B cell (primary cell): ENCODE results near the gene SLC22A25. TPM values are rescaled to one million over a fixed set of nuclear protein-coding genes. Genes with fewer than 3 reads are reported as not detected.

Source experiments
- ATAC-seq: fragments of 200-7000 bp; cut with Tn5 transposase; one replicate; pipeline ENCODE4 v1.10.0; 2021; ENCODE audit warnings: low read depth, mild to moderate bottlenecking, moderate number of reproducible peaks, moderate library complexity
- CTCF ChIA-PET: fragments of 350-600 bp; sonication (Branson Sonifier 250); formaldehyde crosslinking; loops from one replicate; lab custom pipeline; 2021; ENCODE audit warnings: antibody characterized with exemption, inconsistent platforms; lab: Charles Lee
- POLR2A ChIA-PET: fragments of 350-600 bp; sonication (Branson Sonifier 250); formaldehyde crosslinking; loops from one replicate; lab custom pipeline; 2021; ENCODE audit warnings: antibody characterized with exemption; lab: Charles Lee
- DNase-seq: peaks from one replicate; pipeline ENCODE4 v3.0.0; 2013
- H2AFZ ChIP-seq: 2 replicates; pipeline ENCODE4 v1.6.1; 2012; ENCODE audit warnings: mild to moderate bottlenecking, low read depth, low read length; ENCODE audit not compliant: insufficient read depth, poor library complexity, severe bottlenecking
- H3K27ac ChIP-seq, 2 donors: 1 replicate in 1 of 2; 2 replicates in 1 of 2; pipeline ENCODE4 v1.5.1; 2012 to 2013; ENCODE audit warnings: low read length in 2 of 2, mild to moderate bottlenecking in 2 of 2, moderate library complexity in 1 of 2
- H3K27me3 ChIP-seq, 4 experiments: fragments of 200-600 bp in 1 of 4; sonication (generic) in 1 of 4; replicated peaks in 1 of 4; 1 replicate in 2 of 4; 2 replicates in 2 of 4; pipeline versions ENCODE4 v1.6.1 to v1.7.0; 2013 to 2016; ENCODE audit warnings: low read length in 3 of 4, mild to moderate bottlenecking in 2 of 4, mixed read lengths in 1 of 4, moderate library complexity in 1 of 4; ENCODE audit not compliant: insufficient read depth in 4 of 4, control insufficient read depth in 3 of 4; ENCODE audit errors: control extremely low read depth in 1 of 4
- H3K36me3 ChIP-seq, 2 experiments: replicated peaks in 1 of 2; 1 replicate in 1 of 2; 2 replicates in 1 of 2; pipeline versions ENCODE4 v1.6.1 to v1.7.1; 2013; ENCODE audit warnings: low read length in 1 of 2; ENCODE audit not compliant: insufficient read depth in 2 of 2, control insufficient read depth in 1 of 2; ENCODE audit errors: control extremely low read depth in 1 of 2, extremely low read depth in 1 of 2
- H3K4me1 ChIP-seq, 2 donors: fragments of 200-600 bp in 1 of 2; sonication (generic) in 1 of 2; 1 replicate in 1 of 2; 2 replicates in 1 of 2; pipeline versions ENCODE4 v1.5.1 to v1.6.1; 2013 to 2017; ENCODE audit warnings: low read length in 2 of 2; ENCODE audit not compliant: control insufficient read depth in 2 of 2, insufficient read depth in 2 of 2
- H3K4me2 ChIP-seq: replicated peaks from 2 replicates; pipeline ENCODE3; 2012; ENCODE audit warnings: mild to moderate bottlenecking, low read depth, low read length; ENCODE audit not compliant: poor library complexity, severe bottlenecking
- H3K4me3 ChIP-seq, 5 experiments: fragments of 200-600 bp in 1 of 5; sonication (generic) in 1 of 5; 1 replicate in 3 of 5; 2 replicates in 2 of 5; pipeline versions ENCODE4 v1.5.1 to v1.7.0; 2011 to 2016; ENCODE audit warnings: low read length in 4 of 5, mild to moderate bottlenecking in 4 of 5, low read depth in 2 of 5, control low read depth in 1 of 5, moderate library complexity in 1 of 5; ENCODE audit not compliant: insufficient read depth in 1 of 5; ENCODE audit errors: control extremely low read depth in 1 of 5, extremely low read depth in 1 of 5
- H3K79me2 ChIP-seq: fragments of 200-600 bp; sonication (generic); one replicate; pipeline ENCODE4 v1.6.0; 2016; ENCODE audit warnings: low read length; ENCODE audit not compliant: control insufficient read depth, insufficient read depth
- H3K9ac ChIP-seq: fragments of 200-600 bp; sonication (generic); 2 replicates; pipeline ENCODE4 v1.6.1; 2017; ENCODE audit warnings: mild to moderate bottlenecking, low read length, moderate library complexity
- H3K9me3 ChIP-seq, 3 donors: one replicate each; pipeline versions ENCODE4 v1.6.1 to v1.7.1; 2013; ENCODE audit warnings: low read length in 2 of 3; ENCODE audit not compliant: control insufficient read depth in 2 of 3, insufficient read depth in 1 of 3; ENCODE audit errors: control extremely low read depth in 1 of 3
- H4K20me1 ChIP-seq: 2 replicates; pipeline ENCODE4 v1.6.0; 2012; ENCODE audit warnings: mild to moderate bottlenecking, low read length; ENCODE audit not compliant: insufficient read depth, control insufficient read depth, poor library complexity, severe bottlenecking
- H3K27ac Mint-ChIP-seq: one replicate; pipeline ENCODE4 v1.8.0; 2021; ENCODE audit warnings: mixed read lengths
- H3K27me3 Mint-ChIP-seq: one replicate; pipeline ENCODE4 v1.8.0; 2021; ENCODE audit warnings: mixed read lengths
- H3K4me1 Mint-ChIP-seq: one replicate; pipeline ENCODE4 v1.8.0; 2021; ENCODE audit warnings: mixed read lengths
- H3K4me3 Mint-ChIP-seq: one replicate; pipeline ENCODE4 v1.8.0; 2021; ENCODE audit warnings: mixed read lengths
- H3K9me3 Mint-ChIP-seq: one replicate; pipeline ENCODE4 v1.8.0; 2022; ENCODE audit warnings: mixed read lengths; ENCODE audit not compliant: insufficient read depth
- CTCF ChIP-seq: fragments of 200-600 bp; IDR thresholded peaks from one replicate; pipeline ENCODE4 v1.8.0; 2022; ENCODE audit warnings: antibody characterized with exemption, mild to moderate bottlenecking
- EZH2 ChIP-seq: IDR thresholded peaks from 2 replicates; pipeline ENCODE4 v1.6.1; 2012; ENCODE audit warnings: borderline replicate concordance, low read depth, mild to moderate bottlenecking, moderate library complexity, low read length; ENCODE audit not compliant: insufficient read depth, poor library complexity, severe bottlenecking
- WGBS: methylation state at CpG from one replicate; pipeline ENCODE4 v1.1.5; 2013; ENCODE audit warnings: missing lambda C conversion rate; ENCODE audit not compliant: insufficient coverage; 5-methylcytosine and 5-hydroxymethylcytosine counted together
- intact Hi-C: fragments of 100-400 bp; cut with micrococcal nuclease; formaldehyde crosslinking; loops from one replicate; pipeline ENCODE4 v1.10.0; 2022
- polyA plus RNA-seq: library from polyadenylated mRNA; depleted of rRNA; stranded (reverse); fragments of >200 nt; gene quantifications from 2 replicates; pipeline ENCODE4 v1.2.3, GENCODE V29; 2012
- total RNA-seq, 2 donors: library from RNA; stranded (reverse); fragments of 120-200 nt in 1 of 2; gene quantifications; 1 replicate in 1 of 2; 2 replicates in 1 of 2; pipeline versions ENCODE4 v1.2.3 to v1.2.4, GENCODE V29; 2013 to 2022

SLC22A25 gene
- total and polyA plus RNA-seq, 2 donors (not counting 1 experiment from before 2014, with no cell fraction given): not detected

GRCh38 chr11:63244862-63245261 lies 1.5 kb upstream of the SLC22A25 start:
- Histone ChIP-seq H3K36me3 (no peaks in the 10 kb centered on the region), H3K4me3 (no peak overlapping the region), H3K4me2 (no peak overlapping the region), H3K79me2 (no peaks in the 10 kb centered on the region), H3K9ac (no peak overlapping the region), H3K27me3 (peaks cover 0 to 21% (median 6%) of the 10 kb centered on the region in 4 experiments), H4K20me1 (no peaks in the 10 kb centered on the region), H2AFZ (no peak overlapping the region), H3K9me3 (no peaks in the 10 kb centered on the region), H3K27ac (no peak overlapping the region), H3K4me1 (no peaks in the 10 kb centered on the region)
- TF ChIP-seq EZH2: no peak
- no peak for TF ChIP-seq CTCF
- Mint-ChIP-seq H3K9me3 (no peaks in the 10 kb centered on the region), H3K4me3 (no peak overlapping the region), H3K4me1 (no peaks in the 10 kb centered on the region), H3K27ac (no peak overlapping the region), H3K27me3 (peaks cover 51% of the 10 kb centered on the region)
- CTCF ChIA-PET: no interaction called here
- intact Hi-C loops: no loop called here
- DNase-seq (no peak), ATAC-seq (no peak)
- WGBS: 33% methylated on average over 1 of the region's 2 CpGs
- POLR2A ChIA-PET: no interaction called here

- H3K4me3 Mint-ChIP-seq: no peak overlapping the region
- no peaks in the 10 kb centered on the region for H3K4me1 Mint-ChIP-seq
- ChIA-PET POLR2A (no interaction called here), CTCF (no interaction called here)
- H3K27ac ChIP-seq: no peak overlapping the region
- H3K27ac Mint-ChIP-seq: no peak overlapping the region
- peaks cover 0 to 27% (median 9%) of the 10 kb centered on the region in 4 experiments for H3K27me3 ChIP-seq
- peaks cover 53% of the 10 kb centered on the region for H3K27me3 Mint-ChIP-seq
- no peaks in the 10 kb centered on the region for H3K9me3 ChIP-seq
- H3K9ac ChIP-seq: no peak overlapping the region
- no peak overlapping the region for H2AFZ ChIP-seq
- ATAC-seq (no peak), DNase-seq (no peak)
- H3K9me3 Mint-ChIP-seq: peaks cover 3% of the 10 kb centered on the region
- H3K4me2 ChIP-seq: no peak overlapping the region
- H3K79me2 ChIP-seq: no peaks in the 10 kb centered on the region
- no peaks in the 10 kb centered on the region for H3K36me3 ChIP-seq
- H3K4me1 ChIP-seq: no peaks in the 10 kb centered on the region
- no peaks in the 10 kb centered on the region for H4K20me1 ChIP-seq
- no peak overlapping the region for H3K4me3 ChIP-seq
- intact Hi-C loops: no loop called here
- TF ChIP-seq CTCF (no peak), EZH2 (no peak)
- WGBS: no CpG with 5 or more reads among the region's 5 CpGs
Measured at GRCh38 chr11:63242089-63242781, 1.2 kb downstream of the SLC22A25 start.
